NCI-H2029 (cell line): Measurements from ENCODE around the gene EEF2K.
"Not testable (repeated sequence)": the region's sequence is repeated elsewhere in the genome, so short reads cannot be mapped to it uniquely, and the experiment has no call there.

Experiments
- DNase-seq: peaks from one replicate; lab custom pipeline; 2025; lab: John Stamatoyannopoulos, UW

The EEF2K gene

DNA sequence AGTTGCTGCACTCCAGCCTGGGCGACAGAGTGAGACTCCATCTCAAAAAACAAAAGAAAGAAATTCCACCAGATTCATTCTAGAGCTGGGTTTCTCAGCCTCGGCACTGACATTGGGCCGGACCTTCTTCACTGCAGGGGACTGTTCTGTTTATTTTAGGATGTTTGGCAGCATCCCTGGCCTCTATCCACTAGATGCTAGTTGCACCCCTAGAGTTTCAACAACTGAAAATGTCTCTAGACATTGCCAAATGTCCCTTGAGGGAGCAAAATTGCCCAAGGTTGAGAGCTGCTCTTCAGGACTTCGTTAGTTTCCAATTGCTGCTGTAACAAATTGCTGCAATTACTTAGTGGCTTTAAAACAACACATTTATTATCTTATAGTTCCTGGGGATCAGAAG, 7.2 kb downstream of the EEF2K start:
- no peak for DNase-seq

DNA sequence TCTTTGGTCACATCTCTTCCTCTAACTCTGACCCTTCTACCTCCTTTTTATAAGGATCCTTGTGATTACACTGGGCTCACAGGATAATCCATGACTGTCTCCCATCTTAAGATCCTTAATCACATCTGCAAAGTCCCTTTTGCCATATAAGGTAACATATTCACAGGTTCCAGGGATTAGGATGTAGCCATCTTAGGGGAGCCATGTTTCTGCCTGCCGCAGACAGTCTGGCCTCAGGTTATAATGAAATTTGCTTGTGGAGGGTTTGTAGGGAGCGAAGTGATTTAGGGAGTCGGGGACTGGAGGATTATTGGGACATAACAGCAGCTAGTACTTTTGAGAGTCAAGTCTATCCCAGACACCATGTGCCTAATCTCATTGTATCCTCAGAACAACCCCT, 7.7 kb downstream of the EEF2K start:
- no peak for DNase-seq

DNA sequence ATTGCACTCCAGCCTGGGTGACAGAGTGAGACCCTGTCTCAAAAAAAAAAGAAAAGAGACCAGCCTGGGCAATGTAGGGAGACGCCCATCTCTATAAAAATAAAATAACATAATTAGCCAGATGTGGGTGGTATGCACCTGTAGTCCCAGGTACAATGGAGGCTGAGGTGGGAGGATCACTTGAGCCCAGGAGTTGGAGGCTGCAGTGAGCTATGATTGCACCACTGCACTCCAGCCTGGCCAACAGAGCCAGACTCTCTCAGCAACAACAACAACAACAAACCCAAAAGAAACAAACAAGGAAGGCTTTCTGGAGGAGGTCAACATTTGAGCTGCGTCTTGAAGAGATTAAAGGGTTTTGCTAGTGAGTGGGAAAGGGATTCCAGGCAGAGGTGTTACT, 8.3 kb downstream of the EEF2K start:
- no peak for DNase-seq

DNA sequence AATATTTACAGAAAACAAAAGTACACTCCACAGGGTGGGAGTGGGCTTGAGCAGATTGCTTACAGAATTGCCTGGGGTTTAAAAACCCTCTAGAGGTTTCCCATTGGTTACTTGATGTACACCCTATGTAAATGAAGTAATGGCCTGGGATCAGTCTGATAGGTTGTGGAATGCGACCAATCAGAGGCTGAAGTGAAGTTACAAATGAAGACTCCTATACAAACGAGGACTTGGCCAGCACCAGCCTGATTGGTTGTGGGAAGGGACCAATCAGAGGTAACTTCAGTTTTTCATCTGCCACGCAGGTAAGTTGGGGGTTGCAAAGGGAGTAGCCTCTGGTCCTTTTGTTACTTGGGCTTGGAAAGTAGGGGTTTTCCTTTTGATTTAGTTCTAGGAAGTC, 8.8 kb downstream of the EEF2K start:
- no peak for DNase-seq

DNA sequence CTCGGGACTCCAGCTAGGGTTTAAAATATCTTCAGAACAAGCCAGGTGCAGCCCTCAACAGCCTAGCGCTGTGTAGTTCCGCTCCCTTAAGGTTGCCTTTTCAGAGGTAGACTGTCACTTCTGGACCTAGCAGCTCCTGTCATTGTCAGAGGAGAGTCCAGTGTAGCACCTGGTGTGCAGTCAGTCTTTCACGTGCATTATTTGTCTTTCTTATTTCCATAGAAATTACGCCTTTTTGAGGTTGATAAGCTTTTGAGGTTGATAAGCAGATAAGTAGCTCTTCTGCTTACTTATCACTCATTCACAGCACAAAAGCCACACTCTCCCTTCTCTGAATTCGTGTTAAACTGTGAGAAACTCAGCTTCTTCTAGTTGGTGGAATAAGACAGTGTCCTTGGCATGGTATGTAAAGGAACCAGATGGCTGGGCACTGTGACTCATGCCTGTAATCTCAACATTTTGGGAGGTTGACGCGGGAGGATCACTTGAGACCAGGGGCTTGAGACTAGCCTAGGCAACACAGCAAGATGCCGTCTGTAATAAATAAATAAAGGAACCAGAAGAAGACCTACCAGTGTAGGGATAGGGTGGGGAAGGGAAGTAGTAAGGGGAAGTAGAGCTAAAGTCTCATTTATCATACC, 10.2 kb downstream of the EEF2K start:
- DNase-seq, result peak; percentile 45

DNA sequence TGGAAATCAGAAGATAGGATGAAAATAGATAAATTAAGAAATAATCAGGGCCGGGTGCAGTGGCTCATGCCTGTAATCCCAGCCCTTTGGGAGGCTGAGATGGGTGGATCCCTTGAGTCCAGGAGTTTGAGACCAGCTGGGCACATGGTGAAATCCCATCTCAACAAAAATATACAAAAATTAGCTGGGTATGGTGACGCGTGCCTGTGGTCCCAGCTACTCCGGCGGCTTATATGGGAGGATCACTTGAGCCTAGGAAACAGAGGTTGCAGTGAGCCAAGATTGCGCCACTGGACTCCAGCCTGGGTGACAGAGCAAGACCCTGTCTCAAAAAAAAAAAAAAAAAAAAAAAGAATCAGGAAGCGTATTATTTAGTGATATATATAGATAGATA, 10.8 kb downstream of the EEF2K start:
- DNase-seq, result not testable (repeated sequence)

DNA sequence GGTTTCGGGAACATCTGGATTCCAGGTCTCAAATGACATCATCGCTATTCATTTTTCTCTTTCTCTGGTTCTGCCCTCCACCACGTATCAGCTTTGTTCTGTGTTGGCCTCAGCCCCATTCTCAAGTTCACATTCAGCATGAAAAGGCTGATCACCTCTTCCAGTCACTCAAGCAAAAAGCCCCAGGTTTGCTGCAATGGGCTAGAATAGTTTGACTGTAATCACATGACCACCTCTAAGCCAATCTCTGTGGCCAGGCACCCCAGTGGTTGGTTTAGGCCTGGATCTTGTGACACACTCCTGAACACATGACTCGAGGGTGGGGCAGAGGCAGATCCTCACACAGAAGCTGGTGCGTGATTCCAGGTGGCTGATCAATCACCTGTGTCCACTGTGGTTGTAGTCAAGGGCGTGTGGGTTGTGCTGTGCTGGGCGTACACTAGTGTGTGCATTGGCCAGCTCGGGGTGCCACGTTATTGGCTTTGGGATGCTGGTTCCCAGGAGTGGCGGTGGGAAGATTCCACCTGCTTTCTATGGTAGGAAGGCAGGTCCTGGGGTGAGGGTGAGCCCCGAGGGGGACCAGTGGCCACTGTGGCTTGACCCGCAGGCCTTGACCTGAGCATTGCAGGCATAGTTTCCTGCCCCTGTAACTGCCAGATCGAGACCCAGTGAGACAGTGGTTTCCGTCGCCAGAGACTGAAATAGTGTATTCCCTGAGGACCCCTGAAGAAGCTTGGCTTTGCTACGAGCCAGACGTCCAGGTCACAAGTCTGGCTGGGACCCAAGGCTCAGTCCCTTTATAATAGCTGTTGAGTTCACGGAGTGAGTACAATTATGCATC, 12.0 kb downstream of the EEF2K start:
- DNase-seq, result no peak

DNA sequence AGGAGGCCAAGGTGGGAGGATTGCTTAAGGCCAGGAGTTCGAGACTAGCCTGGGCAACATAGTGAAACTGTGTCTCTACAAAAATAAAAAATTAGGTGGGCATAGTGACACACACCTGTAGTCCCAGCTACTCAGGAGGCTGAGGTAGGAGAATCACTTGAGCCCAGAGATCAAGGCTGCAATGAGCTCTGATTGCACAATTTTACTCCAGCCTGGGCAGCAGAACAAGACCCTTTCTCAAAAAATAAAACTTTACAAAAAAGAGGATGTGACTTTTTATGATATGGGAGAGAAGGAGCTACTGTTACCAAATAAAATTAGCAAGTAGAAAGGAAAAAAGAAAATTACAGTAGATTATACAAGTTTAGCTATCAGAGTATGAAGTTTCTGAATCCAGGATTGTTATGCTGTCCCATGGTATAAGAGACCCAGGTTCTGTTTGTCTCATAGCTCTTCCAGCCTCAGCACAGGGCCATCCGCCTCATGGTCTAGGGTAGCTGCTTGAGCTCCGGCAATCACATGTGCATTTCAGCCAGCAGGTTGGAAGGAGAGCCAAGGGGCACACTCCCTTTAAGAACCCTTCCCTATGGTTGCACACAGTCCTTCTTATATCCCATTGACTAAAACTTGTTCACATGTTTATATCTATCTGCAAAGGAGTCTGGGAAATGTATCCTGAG, 13.5 kb downstream of the EEF2K start:
- DNase-seq, result no peak

DNA sequence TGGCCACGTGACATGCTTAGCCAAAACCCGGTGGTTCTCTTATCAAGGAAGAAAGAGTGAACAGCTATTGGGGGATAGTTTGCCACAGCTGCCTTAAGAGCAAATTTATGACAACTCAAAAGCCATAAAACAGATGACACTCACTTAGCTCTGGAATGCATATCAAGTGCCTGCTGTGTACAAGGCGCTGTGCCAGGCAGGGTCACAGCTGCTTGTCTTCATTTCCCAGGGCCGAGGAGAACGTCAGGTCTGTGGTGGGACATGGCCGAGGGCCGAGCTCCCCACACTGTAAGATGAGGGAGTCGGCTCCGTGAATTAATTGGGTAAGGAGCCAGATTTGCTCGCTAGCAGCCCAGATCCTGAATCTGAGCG, 14.0 kb downstream of the EEF2K start:
- DNase-seq, result no peak

DNA sequence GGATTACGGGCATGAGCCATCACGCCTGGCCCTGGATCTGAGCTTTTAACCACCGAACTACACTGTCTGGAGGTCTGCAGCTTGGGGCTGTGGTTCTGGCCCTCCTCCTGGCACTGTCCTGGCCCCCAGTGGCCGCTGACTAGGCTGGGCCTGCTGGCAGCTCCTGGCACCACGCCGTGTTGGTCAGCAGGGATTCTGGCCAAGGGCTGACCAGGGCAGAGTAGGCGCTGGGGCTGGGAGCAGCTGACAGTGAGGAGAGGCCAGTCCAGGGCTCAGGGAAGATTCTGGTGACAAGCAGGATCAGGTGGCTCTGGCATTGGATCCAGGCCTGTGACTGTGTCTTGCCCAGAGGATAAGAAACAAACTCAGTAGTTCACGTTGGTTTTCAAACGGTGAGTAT, 14.6 kb downstream of the EEF2K start:
- DNase-seq, result no peak

DNA sequence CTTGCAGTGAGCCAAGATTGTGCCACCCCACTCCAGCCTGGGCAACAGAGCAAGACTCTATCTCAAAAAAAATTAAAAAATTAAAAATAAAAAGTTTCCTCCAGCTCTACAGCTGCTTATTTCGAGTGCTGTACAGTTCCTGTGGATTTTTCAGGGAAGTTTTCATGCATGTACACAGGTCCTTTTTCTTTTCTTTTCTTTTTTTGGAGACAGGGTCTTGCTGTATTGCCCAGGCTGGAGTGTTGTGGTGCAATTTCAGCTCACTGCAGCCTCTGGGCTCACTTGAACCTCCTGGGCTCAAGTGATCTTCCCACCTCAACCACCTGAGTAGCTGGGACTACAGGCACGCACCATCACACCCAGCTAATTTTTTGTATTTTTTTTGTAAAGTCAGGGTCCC, 15.9 kb downstream of the EEF2K start:
- DNase-seq, result no peak

DNA sequence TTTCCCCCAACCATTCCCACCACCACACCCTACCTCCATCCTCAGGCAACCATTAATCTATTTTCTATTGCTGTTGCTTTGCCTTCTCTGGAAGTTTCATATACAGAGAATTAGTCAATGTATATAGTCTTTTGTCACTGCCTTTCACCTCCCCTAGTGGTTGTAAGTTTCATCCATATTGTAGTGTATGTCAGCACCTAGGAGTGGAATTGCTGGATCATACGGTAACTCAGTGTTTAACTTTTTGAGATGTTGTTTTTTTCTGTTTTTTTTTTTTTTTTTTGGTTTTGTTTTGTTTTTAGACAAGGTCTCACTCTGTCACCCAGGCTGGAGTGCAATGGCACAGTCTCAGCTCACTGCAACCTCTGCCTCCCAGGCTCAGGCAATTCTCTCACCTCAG, 16.9 kb downstream of the EEF2K start:
- no peak for DNase-seq

DNA sequence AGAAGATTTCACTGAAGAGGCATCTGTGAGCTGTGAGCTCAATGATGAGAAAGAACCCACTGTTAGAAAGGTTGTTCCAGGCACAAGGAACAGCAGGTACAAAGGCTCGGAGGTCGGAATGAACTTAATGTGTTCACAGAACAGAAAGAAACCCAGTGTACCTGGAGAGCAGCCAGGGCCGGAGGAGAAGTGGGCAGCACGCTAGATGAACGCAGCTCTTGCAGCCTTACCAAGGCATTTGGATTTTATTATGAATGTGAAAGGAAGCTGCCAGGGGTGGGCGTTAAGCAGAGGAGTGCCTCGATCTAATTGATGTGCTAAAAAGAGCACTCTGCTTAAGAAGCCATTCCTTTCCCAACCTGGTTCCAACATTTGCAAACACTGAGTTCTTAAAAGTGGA, 19.0 kb downstream of the EEF2K start:
- DNase-seq, result no peak

DNA sequence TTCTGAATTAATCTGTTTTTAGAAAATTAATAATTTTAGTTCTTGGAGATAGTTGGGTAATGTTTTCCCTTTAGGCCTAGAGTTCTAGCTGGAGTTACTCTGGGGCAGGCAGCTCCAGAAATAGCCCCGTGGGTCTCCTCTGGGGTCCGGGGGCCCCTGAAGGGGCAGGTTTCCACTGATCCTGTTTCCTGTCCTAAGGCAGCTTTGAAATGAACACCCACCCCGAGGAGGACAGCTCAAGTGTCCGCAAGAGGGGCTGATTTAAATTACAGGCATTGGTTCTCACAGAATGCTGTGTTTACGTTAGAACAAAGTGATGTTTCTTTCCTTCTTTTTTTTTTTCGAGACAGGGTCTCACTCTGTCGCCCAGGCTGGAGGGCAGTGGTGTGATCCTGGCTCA, 23.8 kb downstream of the EEF2K start:
- DNase-seq, result no peak

DNA sequence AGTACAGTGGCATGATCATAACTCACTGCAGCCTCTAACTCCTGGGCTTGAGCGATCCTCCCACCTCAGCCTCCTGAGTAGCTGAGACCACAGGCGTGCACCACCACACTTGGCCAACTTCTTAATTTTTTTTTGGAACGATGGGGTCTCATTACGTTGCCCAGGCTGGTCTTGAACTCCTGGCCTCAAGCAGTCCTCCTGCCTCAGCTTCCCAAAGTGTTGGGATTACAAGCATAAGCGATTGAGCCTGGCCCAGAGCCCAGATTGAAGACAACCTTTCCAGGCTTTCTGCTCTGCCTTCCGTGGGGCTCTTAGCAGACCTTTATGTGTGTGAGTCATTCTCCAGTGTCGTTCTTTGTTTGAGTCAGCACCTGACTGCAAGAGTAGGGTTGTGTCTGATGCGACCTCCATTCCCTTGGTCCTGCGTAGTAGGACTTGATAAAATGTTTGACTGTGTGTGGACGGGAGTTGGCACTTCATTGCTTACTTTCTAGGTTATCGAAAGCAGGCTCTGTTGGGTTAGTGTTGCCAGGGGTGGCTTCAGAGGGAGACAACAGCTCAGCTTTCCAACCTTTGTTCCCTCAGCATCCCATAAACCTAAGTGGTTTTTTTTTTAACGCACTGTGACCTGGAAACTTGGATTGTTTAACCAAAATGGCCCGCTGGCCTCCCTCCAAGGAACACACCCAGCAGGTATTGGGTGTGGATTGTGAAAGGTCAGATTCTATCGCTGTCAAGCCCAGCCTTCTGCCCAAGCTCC, 26.4 kb downstream of the EEF2K start:
- peak; percentile 94 for DNase-seq

DNA sequence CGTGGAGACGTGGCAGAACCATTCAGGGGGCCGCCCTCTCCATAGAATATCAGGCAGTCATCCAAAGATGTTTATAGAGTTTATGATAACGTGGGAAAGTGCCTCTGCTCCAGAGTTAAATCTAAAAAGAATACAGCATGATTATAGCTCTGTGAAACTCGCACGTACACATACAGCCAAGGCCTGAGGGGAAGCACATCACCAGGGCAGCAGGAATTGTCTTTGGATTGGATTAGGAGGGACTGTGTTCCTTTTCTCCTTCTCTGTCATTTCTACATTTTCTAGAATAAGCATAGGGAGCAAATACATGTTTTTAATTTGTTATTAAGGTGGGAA, 26.9 kb downstream of the EEF2K start:
- no peak for DNase-seq

DNA sequence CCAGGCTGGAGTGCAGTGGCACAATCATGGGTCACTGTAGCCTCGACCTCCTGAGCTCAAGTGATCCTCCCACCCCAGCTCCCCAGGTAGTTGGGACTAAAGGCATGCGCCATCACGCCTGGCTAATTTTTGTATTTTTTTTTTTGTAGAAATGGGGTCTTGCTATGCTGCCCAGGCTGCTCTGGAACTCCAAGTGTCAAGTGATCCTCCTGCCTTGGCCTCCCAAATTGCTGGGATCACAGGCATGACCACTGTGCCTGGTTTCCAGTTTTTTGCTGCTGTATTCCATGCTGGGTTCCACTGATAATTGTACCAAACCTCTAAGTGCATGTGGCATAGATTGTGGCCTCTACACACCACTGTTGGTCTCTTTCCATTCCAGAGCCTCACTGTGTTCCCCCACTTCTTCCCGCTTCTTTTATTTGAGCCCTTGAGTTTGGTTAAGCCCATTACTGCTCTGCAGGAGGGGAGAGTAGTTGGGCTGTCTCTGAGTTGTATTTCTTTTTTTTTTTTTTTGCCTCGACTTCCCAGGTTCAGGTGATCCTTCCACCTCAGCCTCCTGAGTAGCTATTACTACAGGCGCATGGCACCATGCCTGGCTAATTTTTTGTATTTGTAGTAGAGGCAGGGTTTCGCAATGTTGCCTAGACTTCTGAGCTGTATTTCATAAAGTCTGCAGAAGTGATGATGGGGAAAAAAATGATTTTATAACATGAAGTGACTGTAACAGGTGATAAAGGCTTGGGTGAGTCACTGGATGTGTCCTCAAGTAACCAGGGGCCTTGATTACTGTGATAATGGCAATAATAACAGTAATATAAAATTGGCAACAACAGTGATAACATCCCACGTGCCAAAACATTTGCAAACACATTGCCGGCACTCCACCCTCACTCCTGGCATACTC, 30.0 kb downstream of the EEF2K start:
- DNase-seq, result no peak

DNA sequence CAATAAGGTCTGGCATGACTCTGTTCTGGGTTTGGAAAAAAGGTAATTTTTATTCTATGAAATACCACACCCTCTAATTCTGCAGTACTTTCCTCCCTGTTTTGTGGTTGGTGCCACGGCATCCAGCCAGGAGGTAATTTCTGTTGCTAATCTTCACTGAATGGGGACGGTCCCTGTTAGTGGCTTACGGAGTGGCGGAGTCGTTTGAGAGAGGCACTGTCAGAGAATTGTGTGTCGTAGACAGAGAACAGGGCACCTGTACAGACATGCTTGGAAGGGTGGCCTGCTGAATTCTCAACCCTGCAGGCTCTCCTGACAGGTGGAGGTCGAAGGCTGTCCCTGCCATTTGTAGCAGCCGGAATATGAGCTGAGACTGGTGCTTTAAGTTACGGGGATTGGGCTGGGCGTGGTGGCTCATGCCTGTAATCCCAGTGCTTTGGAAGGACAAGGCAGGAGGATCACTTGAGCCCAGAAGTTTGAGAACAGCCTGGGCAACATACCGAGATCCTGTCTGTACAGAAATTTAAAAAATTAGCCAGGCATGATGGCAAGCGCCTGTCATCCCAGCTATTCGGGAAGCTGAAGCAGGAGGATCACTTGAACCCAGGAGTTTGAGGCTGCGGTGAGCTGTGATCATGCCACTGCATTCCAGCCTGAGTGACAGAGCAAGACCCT, 33.2 kb downstream of the EEF2K start:
- no peak for DNase-seq

DNA sequence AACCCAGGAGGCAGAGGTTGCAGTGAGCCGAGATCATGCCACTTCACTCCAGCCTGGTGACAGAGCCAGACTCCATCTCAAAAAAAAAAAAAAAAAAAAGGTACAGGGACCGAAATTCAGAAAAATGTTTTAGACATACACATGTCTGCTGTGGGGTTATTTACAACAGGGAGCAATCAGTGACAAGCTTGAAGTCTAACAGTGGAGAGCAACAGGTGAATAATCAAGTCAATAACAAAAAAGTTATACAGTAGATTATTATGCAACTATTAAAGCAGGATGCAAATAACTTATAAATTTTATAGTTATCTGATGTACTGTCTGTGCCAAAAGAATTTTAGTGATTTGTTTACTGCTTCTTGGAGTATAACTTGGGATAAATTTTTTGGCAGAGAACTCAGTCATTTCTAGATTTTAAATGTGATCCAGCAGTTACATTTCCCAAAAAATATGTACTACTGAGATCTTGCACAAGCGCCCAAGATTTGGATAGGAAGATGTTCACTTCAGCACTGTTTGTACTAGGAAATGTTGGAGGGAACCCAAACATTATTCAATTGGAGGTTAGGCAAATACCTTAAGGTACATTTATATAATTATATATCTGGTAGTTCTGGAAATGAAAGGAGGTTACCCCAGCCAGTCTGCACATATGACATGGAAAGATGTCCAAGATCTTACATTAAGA, 34.1 kb downstream of the EEF2K start:
- no peak for DNase-seq

DNA sequence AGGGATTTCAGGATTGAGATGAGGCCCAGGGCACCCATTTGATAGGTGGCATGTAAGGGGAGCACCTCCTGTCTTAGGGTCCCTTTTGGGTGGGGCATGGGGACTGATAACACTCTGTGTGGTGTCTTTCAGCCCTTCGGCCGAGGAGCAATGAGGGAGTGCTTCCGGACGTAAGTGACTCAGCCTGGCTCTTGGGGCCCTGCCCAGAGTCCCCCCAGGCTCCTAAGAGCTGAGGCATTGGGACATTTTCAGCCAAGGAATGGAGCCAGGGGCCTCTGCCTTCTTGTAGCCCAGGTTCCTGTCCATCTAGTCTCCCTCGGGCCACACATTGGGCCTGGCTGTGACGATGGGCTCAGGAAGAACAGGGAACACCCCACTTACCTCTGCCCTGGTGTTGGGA, 44.4 kb downstream of the EEF2K start:
- no peak for DNase-seq
